ENCODE data around the gene ANP32A. TPM values are rescaled to one million over a fixed set of nuclear protein-coding genes. Genes with fewer than 3 reads are reported as not detected.

ANP32A gene
- total and polyA plus RNA-seq, 2 experiments from 2014 or later, result 40.3 to 70.0 TPM

DNA sequence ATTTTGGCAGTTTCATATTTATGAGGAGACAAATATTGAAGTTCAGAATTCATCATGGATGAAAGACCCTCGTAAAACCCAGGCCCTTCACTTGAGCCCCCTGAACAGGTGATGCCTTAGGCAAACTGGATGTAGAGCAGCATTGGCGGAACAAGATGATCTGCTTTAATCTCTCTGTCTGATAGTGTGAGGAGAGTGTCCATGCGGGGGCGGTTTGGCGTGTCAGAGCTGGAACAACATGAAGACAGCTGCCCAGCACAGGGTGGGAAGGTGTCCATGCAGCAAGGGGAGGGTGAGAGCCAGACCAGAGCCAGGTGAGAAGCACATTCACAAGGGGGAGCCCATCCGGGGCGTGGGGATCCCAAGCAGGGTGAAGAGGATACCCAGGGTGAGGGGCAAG is 31.8 kb upstream of the ANP32A start:
- WGBS, 2 experiments (ENCODE audit: low coverage in 1 of 2, low lambda C conversion rate in 2 of 2, missing lambda C conversion rate in 2 of 2), result 70 to 76% methylated on average over 7 of the region's 7 CpGs
- H3K79me2 ChIP-seq (ENCODE audit: insufficient read depth), result no peaks in the 10 kb centered on the region
- H3F3A ChIP-seq (ENCODE audit: insufficient read depth), result no peaks in the 10 kb centered on the region
- no peaks in the 10 kb centered on the region for H3K36me3 ChIP-seq (ENCODE audit: low read depth)
- no peak overlapping the region for H3K9ac ChIP-seq
- H3K9me3 ChIP-seq (ENCODE audit: low read depth), result peaks cover 8% of the 10 kb centered on the region
- TF ChIP-seq EZH2phosphoT487 (IDR thresholded peaks at IDR 0.05; ENCODE audit: insufficient read depth, low read depth) (no peak), EZH2 (IDR thresholded peaks at IDR 0.05; ENCODE audit: insufficient read depth, poor library complexity, severe bottlenecking) (no peak)
- in situ Hi-C loops (cut with MboI), result no loop called here
- no peak overlapping the region for H2AFZ ChIP-seq
- H4K20me1 ChIP-seq (ENCODE audit: insufficient read depth), result no peaks in the 10 kb centered on the region
- no peaks in the 10 kb centered on the region for H3K4me1 ChIP-seq (ENCODE audit: insufficient read depth)
- H3K4me2 ChIP-seq (ENCODE audit: unreplicated experiment), result no peak overlapping the region
- no peak for DNase-seq
- H3K27me3 ChIP-seq (replicated peaks; ENCODE audit: insufficient read depth), result peaks cover 51% of the 10 kb centered on the region
- H3K27ac ChIP-seq, result no peak overlapping the region
- H3K9me2 ChIP-seq (ENCODE audit: insufficient read depth), result no peaks in the 10 kb centered on the region
- no peak overlapping the region for H3K4me3 ChIP-seq

DNA sequence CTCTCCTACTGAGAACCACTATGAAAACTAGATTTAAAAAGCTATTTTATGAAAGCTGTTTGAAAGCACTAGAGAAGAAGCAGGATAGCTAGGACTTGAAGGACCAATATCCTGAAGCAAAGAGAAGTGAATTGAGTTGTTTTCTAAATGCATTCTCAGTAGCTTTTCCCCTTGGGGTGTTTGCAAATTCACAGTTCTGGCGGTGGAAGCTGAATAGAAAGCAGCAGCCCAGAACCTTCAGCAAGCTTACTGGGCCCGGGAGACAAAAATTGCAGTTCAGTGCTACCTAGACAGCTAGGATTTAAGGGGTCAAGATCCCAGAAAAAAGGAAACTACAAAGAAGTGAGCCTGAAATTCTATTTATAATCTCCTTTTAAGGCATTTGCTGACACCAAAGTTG is 31.3 kb upstream of the ANP32A start:
- H3K36me3 ChIP-seq (ENCODE audit: low read depth), result no peaks in the 10 kb centered on the region
- no peak overlapping the region for H3K9ac ChIP-seq
- H3K4me1 ChIP-seq (ENCODE audit: insufficient read depth), result no peaks in the 10 kb centered on the region
- no peaks in the 10 kb centered on the region for H3K79me2 ChIP-seq (ENCODE audit: insufficient read depth)
- H3K4me3 ChIP-seq, result no peak overlapping the region
- no peak overlapping the region for H3K27ac ChIP-seq
- no peaks in the 10 kb centered on the region for H3K9me2 ChIP-seq (ENCODE audit: insufficient read depth)
- WGBS, 2 experiments (ENCODE audit: low coverage in 1 of 2, low lambda C conversion rate in 2 of 2, missing lambda C conversion rate in 2 of 2), result 56 to 61% methylated on average over 2 of the region's 2 CpGs
- in situ Hi-C loops (cut with MboI), result no loop called here
- no peaks in the 10 kb centered on the region for H3F3A ChIP-seq (ENCODE audit: insufficient read depth)
- H3K4me2 ChIP-seq (ENCODE audit: unreplicated experiment), result no peak overlapping the region
- no peak overlapping the region for H2AFZ ChIP-seq
- no peak for DNase-seq
- no peak for TF ChIP-seq EZH2phosphoT487 (IDR thresholded peaks at IDR 0.05; ENCODE audit: insufficient read depth, low read depth)
- TF ChIP-seq EZH2 (IDR thresholded peaks at IDR 0.05; ENCODE audit: insufficient read depth, poor library complexity, severe bottlenecking), result no peak
- no peaks in the 10 kb centered on the region for H4K20me1 ChIP-seq (ENCODE audit: insufficient read depth)
- H3K9me3 ChIP-seq (ENCODE audit: low read depth), result peaks cover 3% of the 10 kb centered on the region
- peaks cover 56% of the 10 kb centered on the region for H3K27me3 ChIP-seq (replicated peaks; ENCODE audit: insufficient read depth)

DNA sequence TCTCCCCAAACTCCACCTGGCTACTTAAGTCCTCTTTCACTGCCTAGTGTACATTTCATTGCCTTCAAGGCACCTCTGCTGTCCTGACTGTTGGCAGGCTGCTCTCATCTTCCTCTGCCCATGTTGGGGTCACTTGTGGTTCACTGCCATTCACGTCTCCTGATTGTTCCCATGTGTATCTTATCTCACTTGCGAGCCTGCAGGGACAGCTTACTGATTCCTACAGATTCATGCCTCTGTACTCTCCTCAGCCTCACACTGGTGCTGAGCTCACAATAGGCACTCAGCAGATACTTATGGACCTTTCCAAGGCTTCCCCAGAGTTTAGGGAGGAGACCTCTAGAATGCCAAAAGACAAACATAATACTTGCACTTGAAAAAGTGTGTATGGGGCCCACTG is 28.8 kb upstream of the ANP32A start:
- no peak for DNase-seq
- Histone ChIP-seq H3K4me1 (ENCODE audit: insufficient read depth) (no peaks in the 10 kb centered on the region), H3K79me2 (ENCODE audit: insufficient read depth) (no peaks in the 10 kb centered on the region), H3K9me2 (ENCODE audit: insufficient read depth) (no peaks in the 10 kb centered on the region), H3K27ac (no peak overlapping the region), H3K4me2 (ENCODE audit: unreplicated experiment) (no peak overlapping the region), H4K20me1 (ENCODE audit: insufficient read depth) (no peaks in the 10 kb centered on the region), H3K36me3 (ENCODE audit: low read depth) (no peaks in the 10 kb centered on the region), H2AFZ (no peak overlapping the region), H3K9me3 (ENCODE audit: low read depth) (no peaks in the 10 kb centered on the region), H3F3A (ENCODE audit: insufficient read depth) (no peaks in the 10 kb centered on the region), H3K9ac (no peak overlapping the region), H3K4me3 (no peak overlapping the region), H3K27me3 (replicated peaks; ENCODE audit: insufficient read depth) (peaks cover 61% of the 10 kb centered on the region)
- WGBS, 2 experiments (ENCODE audit: low coverage in 1 of 2, low lambda C conversion rate in 2 of 2, missing lambda C conversion rate in 2 of 2), result 53 to 58% methylated on average over 2 of the region's 2 CpGs
- in situ Hi-C loops (cut with MboI), result no loop called here
- no peak for TF ChIP-seq EZH2 (IDR thresholded peaks at IDR 0.05; ENCODE audit: insufficient read depth, poor library complexity, severe bottlenecking)
- no peak for TF ChIP-seq EZH2phosphoT487 (IDR thresholded peaks at IDR 0.05; ENCODE audit: insufficient read depth, low read depth)

DNA sequence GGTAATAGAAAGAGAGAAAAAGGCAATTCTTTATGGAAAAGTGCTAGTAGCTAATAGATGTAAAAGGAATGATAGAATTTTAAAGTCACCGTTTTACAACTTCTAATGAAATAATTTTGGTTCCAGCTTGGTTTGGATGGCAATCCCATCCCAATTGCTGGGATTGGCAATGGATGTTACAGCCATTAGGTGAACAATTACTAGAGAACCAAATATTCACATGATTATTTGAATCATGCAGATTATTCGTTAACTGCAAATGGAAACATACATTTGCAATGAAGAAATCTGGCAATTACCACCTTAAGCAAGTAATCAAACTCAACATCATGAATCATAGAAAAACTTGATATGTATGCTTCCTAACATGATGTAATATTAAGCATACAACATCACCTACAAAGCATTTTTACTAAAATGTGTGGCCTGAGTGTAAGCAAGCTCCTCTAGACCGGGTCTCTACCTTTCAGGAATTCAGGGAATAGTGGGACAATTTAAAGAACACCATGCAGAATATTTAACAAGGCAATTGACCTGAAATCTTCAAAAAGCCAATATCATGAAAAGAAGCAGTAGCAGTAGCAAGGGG is 26.2 kb upstream of the ANP32A start:
- peaks cover 74% of the 10 kb centered on the region for H3K27me3 ChIP-seq (replicated peaks; ENCODE audit: insufficient read depth)
- no peak overlapping the region for H3K9ac ChIP-seq
- H4K20me1 ChIP-seq (ENCODE audit: insufficient read depth), result no peaks in the 10 kb centered on the region
- H2AFZ ChIP-seq, result no peak overlapping the region
- H3K9me2 ChIP-seq (ENCODE audit: insufficient read depth), result no peaks in the 10 kb centered on the region
- no peaks in the 10 kb centered on the region for H3K4me1 ChIP-seq (ENCODE audit: insufficient read depth)
- H3K9me3 ChIP-seq (ENCODE audit: low read depth), result no peaks in the 10 kb centered on the region
- no peaks in the 10 kb centered on the region for H3F3A ChIP-seq (ENCODE audit: insufficient read depth)
- TF ChIP-seq EZH2phosphoT487 (IDR thresholded peaks at IDR 0.05; ENCODE audit: insufficient read depth, low read depth), result no peak
- TF ChIP-seq EZH2 (IDR thresholded peaks at IDR 0.05; ENCODE audit: insufficient read depth, poor library complexity, severe bottlenecking), result no peak
- DNase-seq, result no peak
- H3K36me3 ChIP-seq (ENCODE audit: low read depth), result no peaks in the 10 kb centered on the region
- no peak overlapping the region for H3K4me3 ChIP-seq
- no peaks in the 10 kb centered on the region for H3K79me2 ChIP-seq (ENCODE audit: insufficient read depth)
- 76 to 80% methylated on average over 3 of the region's 3 CpGs for WGBS, 2 experiments (ENCODE audit: low coverage in 1 of 2, low lambda C conversion rate in 2 of 2, missing lambda C conversion rate in 2 of 2)
- no peak overlapping the region for H3K4me2 ChIP-seq (ENCODE audit: unreplicated experiment)
- H3K27ac ChIP-seq, result no peak overlapping the region
- in situ Hi-C loops (cut with MboI), result no loop called here
